PC-3 (cell line): ENCODE data around the gene HNRNPDL. TPM values are rescaled to one million over a fixed set of nuclear protein-coding genes. Genes with fewer than 3 reads are reported as not detected.

ENCODE experiments used
- ATAC-seq: fragments of 200-7000 bp; cut with Tn5 transposase; 2 replicates; pipeline ENCODE4 v1.9.1; 2020; ENCODE audit warnings: mild to moderate bottlenecking, moderate library complexity
- BruUV-seq: library from RNA; stranded (reverse); fragments of 400-500 nt; replicated peaks from 2 replicates; lab custom pipeline; 2021; lab: Mats Ljungman, UMichigan
- CTCF ChIA-PET: fragments of 300-600 bp; sonication (Branson Sonifier 250); formaldehyde crosslinking; loops from one replicate; lab custom pipeline; 2022; ENCODE audit warnings: antibody characterized with exemption; lab: Charles Lee
- POLR2A ChIA-PET: fragments of 300-600 bp; sonication (Branson Sonifier 250); formaldehyde crosslinking; loops from one replicate; lab custom pipeline; 2022; ENCODE audit warnings: antibody characterized with exemption; ENCODE audit not compliant: unreplicated experiment; lab: Charles Lee
- DNase-seq: peaks from one replicate; pipeline ENCODE4 v3.0.0-alpha.2; 2015
- H2AFZ ChIP-seq: fragments of 300-600 bp; sonication (generic); 2 replicates; pipeline ENCODE4 v1.6.0; 2016; ENCODE audit warnings: antibody characterized with exemption, low read length
- H3F3A ChIP-seq: fragments of 300-600 bp; sonication (generic); one replicate; pipeline ENCODE4 v1.6.0; 2017; ENCODE audit warnings: antibody characterized with exemption, low read length, control low read depth, mild to moderate bottlenecking; ENCODE audit not compliant: unreplicated experiment
- H3K27ac ChIP-seq: fragments of 300-600 bp; sonication (generic); 2 replicates; pipeline ENCODE4 v1.5.1; 2016; ENCODE audit warnings: mild to moderate bottlenecking, low read length
- H3K27me3 ChIP-seq: fragments of 300-600 bp; sonication (generic); 2 replicates; pipeline ENCODE4 v1.6.1; 2016; ENCODE audit warnings: low read length, mixed read lengths
- H3K36me3 ChIP-seq: fragments of 300-600 bp; sonication (generic); 2 replicates; pipeline ENCODE4 v1.6.1; 2016; ENCODE audit warnings: low read depth, mixed run types, low read length, mixed read lengths
- H3K4me1 ChIP-seq: fragments of 300-600 bp; sonication (generic); 2 replicates; pipeline ENCODE4 v1.5.1; 2016; ENCODE audit warnings: low read length; ENCODE audit not compliant: insufficient read depth
- H3K4me2 ChIP-seq: fragments of 300-600 bp; sonication (generic); 2 replicates; pipeline ENCODE4 v1.6.0; 2016; ENCODE audit warnings: low read length
- H3K4me3 ChIP-seq: fragments of 300-600 bp; sonication (generic); 2 replicates; pipeline ENCODE4 v1.5.1; 2016; ENCODE audit warnings: mild to moderate bottlenecking, low read length, mixed read lengths
- H3K79me2 ChIP-seq: fragments of 300-600 bp; sonication (generic); 2 replicates; pipeline ENCODE4 v1.6.1; 2017; ENCODE audit warnings: low read length, mixed read lengths
- H3K9ac ChIP-seq: fragments of 300-600 bp; sonication (generic); 2 replicates; pipeline ENCODE4 v1.6.0; 2016; ENCODE audit warnings: mild to moderate bottlenecking, low read length
- H3K9me2 ChIP-seq: fragments of 300-600 bp; sonication (generic); replicated peaks from 2 replicates; pipeline ENCODE4 v1.6.1; 2016; ENCODE audit warnings: mixed run types, low read length, mixed read lengths
- H3K9me3 ChIP-seq: fragments of 300-600 bp; sonication (generic); 2 replicates; pipeline ENCODE4 v1.6.1; 2016; ENCODE audit warnings: low read length, mixed read lengths
- H4K20me1 ChIP-seq: fragments of 300-600 bp; sonication (generic); 2 replicates; pipeline ENCODE4 v1.6.1; 2016; ENCODE audit warnings: low read length, mixed read lengths
- CTCF ChIP-seq: fragments of 300-600 bp; sonication (generic); conservative IDR thresholded peaks from 2 replicates; pipeline ENCODE4 v1.5.1; 2017; ENCODE audit warnings: antibody characterized with exemption, low read depth, mild to moderate bottlenecking, low read length
- EZH2phosphoT487 ChIP-seq: fragments of 300-600 bp; sonication (generic); IDR thresholded peaks from 2 replicates; pipeline ENCODE4 v1.6.1; 2018; ENCODE audit warnings: mild to moderate bottlenecking, antibody characterized with exemption, low read length, borderline replicate concordance
- intact Hi-C: fragments of 100-400 bp; cut with micrococcal nuclease; formaldehyde crosslinking; loops from 2 replicates; pipeline ENCODE4 v1.9.0; 2023
- total RNA-seq: library from RNA; depleted of rRNA; stranded (reverse); fragments of >200 nt; gene quantifications from 2 replicates; pipeline ENCODE4 v1.2.3, GENCODE V29; 2014

The HNRNPDL gene
- total RNA-seq, 1 experiment from 2014 or later = 207 TPM

- peaks cover 66% of the 10 kb centered on the region for H4K20me1 ChIP-seq
Measured at GRCh38 chr4:82429728-82430192, 502 bp downstream of the HNRNPDL start.

GRCh38 chr4:82428969-82429727 lies 1.1 kb downstream of the HNRNPDL start:
- no peaks in the 10 kb centered on the region for H3K9me2 ChIP-seq
- peak overlapping the region; percentile 97 for H3K4me3 ChIP-seq
- peaks cover 72% of the 10 kb centered on the region for H4K20me1 ChIP-seq
- intact Hi-C loops = loop anchor here (10.0 kb wide), 1 partner anchor 1404 kb away; no protein-coding TSS in a partner anchor
- BruUV-seq = no TSS peak
- H3K79me2 ChIP-seq = peaks cover 88% of the 10 kb centered on the region
- ChIA-PET POLR2A (interaction anchor here (0.6 to 1.1 kb wide), 3 partner anchors 49 to 455 kb away, joined by 6 to 8 read pairs (median 6); partner anchors contain the start of gene HNRNPD), CTCF (interaction anchor here (0.8 kb wide), 1 partner anchor 49 kb away, joined by 3 read pairs; no protein-coding TSS in a partner anchor)
- ATAC-seq (peak; percentile 53), DNase-seq (peak; percentile 91)
- peak overlapping the region; percentile 93 for H3K4me2 ChIP-seq
- TF ChIP-seq CTCF (peak; percentile 70), EZH2phosphoT487 (no peak)
- peak overlapping the region; percentile 84 for H3K27ac ChIP-seq
- H3K36me3 ChIP-seq = peaks cover 46% of the 10 kb centered on the region
- H3K9ac ChIP-seq = peak overlapping the region; percentile 99
- H3K27me3 ChIP-seq = no peaks in the 10 kb centered on the region
- H2AFZ ChIP-seq = peak overlapping the region; percentile 63
- H3F3A ChIP-seq = peaks cover 19% of the 10 kb centered on the region
- no peaks in the 10 kb centered on the region for H3K9me3 ChIP-seq
- H3K4me1 ChIP-seq = peaks cover 45% of the 10 kb centered on the region

More at GRCh38 chr4:82429728-82430192, 502 bp downstream of the HNRNPDL start:
- Histone ChIP-seq H3K79me2 (peaks cover 93% of the 10 kb centered on the region), H3K4me1 (peaks cover 38% of the 10 kb centered on the region), H3K4me2 (peak overlapping the region; percentile 93), H3K9ac (peak overlapping the region; percentile 99), H3K27ac (peak overlapping the region; percentile 84), H3F3A (peaks cover 13% of the 10 kb centered on the region), H3K27me3 (no peaks in the 10 kb centered on the region), H3K9me2 (no peaks in the 10 kb centered on the region), H3K9me3 (no peaks in the 10 kb centered on the region), H3K4me3 (peak overlapping the region; percentile 97), H3K36me3 (peaks cover 40% of the 10 kb centered on the region), H2AFZ (peak overlapping the region; percentile 63)
- TF ChIP-seq EZH2phosphoT487 (0 out of 2 replicates have a peak, but pooled peaks have one; percentile 18), CTCF (no peak)
- ATAC-seq (peak; percentile 4; the same call in 1 of the 2 replicates), DNase-seq (no peak)
- intact Hi-C loops = loop anchor here (1.0 to 10.0 kb wide), 3 partner anchors 35 to 1405 kb away; no protein-coding TSS in a partner anchor
- no TSS peak for BruUV-seq
- ChIA-PET CTCF (no interaction called here), POLR2A (interaction anchor here (0.6 to 1.1 kb wide), 2 partner anchors 18 to 56 kb away, joined by 4 to 8 read pairs; partner anchors contain the start of gene HNRNPD)
